GM12878 (cell line): ENCODE data around the gene ANXA4.

Experiments used
- CBX5 ChIP-seq: sonication (generic); IDR thresholded peaks from 2 replicates; pipeline ENCODE4 v1.6.1; 2016; ENCODE audit warnings: low read depth, moderate library complexity, mild to moderate bottlenecking, inconsistent platforms
- CTCF ChIP-seq, 3 experiments: IDR thresholded peaks in 2 of 3; conservative IDR thresholded peaks in 1 of 3; 2 replicates each; pipeline ENCODE4 v1.5.1; 2011; ENCODE audit warnings: low read depth in 3 of 3, low read length in 3 of 3, mild to moderate bottlenecking in 3 of 3, control low read depth in 2 of 3, moderate library complexity in 2 of 3, inconsistent platforms in 1 of 3, mixed read lengths in 1 of 3; ENCODE audit not compliant: control insufficient read depth in 2 of 3, insufficient read depth in 1 of 3; ENCODE audit errors: extremely low read depth in 1 of 3
- ELK1 ChIP-seq: IDR thresholded peaks from 2 replicates; pipeline ENCODE4 v1.6.1; 2012; ENCODE audit warnings: low read depth, low read length, improper control_type of control experiment
- EP300 ChIP-seq, 2 experiments: fragments of 150-350 bp in 1 of 2; IDR thresholded peaks; 2 replicates each; pipeline ENCODE4 v1.6.1; 2011 to 2012; ENCODE audit warnings: low read depth in 2 of 2, low read length in 2 of 2, borderline replicate concordance in 1 of 2, improper control_type of control experiment in 1 of 2, inconsistent platforms in 1 of 2; ENCODE audit not compliant: control insufficient read depth in 1 of 2
- MTA3 ChIP-seq: IDR thresholded peaks from 2 replicates; pipeline ENCODE4 v1.6.1; 2012; ENCODE audit warnings: low read length, inconsistent platforms, borderline replicate concordance
- POLR2AphosphoS5 ChIP-seq: IDR thresholded peaks from 2 replicates; pipeline ENCODE4 v1.6.1; 2011; ENCODE audit warnings: mild to moderate bottlenecking, low read length, inconsistent platforms
- TARDBP ChIP-seq: IDR thresholded peaks from 2 replicates; pipeline ENCODE4 v1.6.1; 2016; ENCODE audit warnings: borderline replicate concordance
- YY1 ChIP-seq: IDR thresholded peaks from 2 replicates; pipeline ENCODE4 v1.6.1; 2011; ENCODE audit warnings: low read depth, mild to moderate bottlenecking, low read length
- ZNF24 ChIP-seq: fragments of 450-650 bp; IDR thresholded peaks from 2 replicates; pipeline ENCODE4 v1.6.1; 2017; ENCODE audit warnings: antibody characterized with exemption, mild to moderate bottlenecking

- TF ChIP-seq CBX5 (no peak), YY1 (no peak), CTCF (IDR thresholded peaks at IDR 0.05 in 2 of 3, conservative IDR thresholded peaks at IDR 0.05 in 1 of 3; ENCODE audit: control insufficient read depth in 2 of 3, extremely low read depth in 1 of 3, insufficient read depth in 1 of 3, low read depth in 3 of 3, low read length in 3 of 3) (no peak), POLR2AphosphoS5 (no peak), ZNF24 (no peak), MTA3 (no peak), ELK1 (no peak), EP300 (IDR thresholded peaks at IDR 0.05; ENCODE audit: borderline replicate concordance in 1 of 2, control insufficient read depth in 1 of 2, low read depth in 2 of 2, low read length in 2 of 2) (no peak), TARDBP (no peak)
Measured at GRCh38 chr2:69776886-69777785, 35.2 kb downstream of the ANXA4 start.
